HG02798 (cell line): ENCODE results near the gene SKAP1.

Experiments used
- ATAC-seq: cut with Tn5 transposase; IDR thresholded peaks from one replicate; pipeline ENCODE4 v1.9.1; 2021; ENCODE audit warnings: mild to moderate bottlenecking; ENCODE audit not compliant: unreplicated experiment, poor library complexity

Gene SKAP1

GRCh38 chr17:48100160-48100559, 329.9 kb downstream of the SKAP1 start:
- ATAC-seq = no peak

- ATAC-seq = no peak
Observed at GRCh38 chr17:48095611-48096010, 334.4 kb downstream of the SKAP1 start.

- no peak for ATAC-seq
Observed at GRCh38 chr17:48093341-48094045, 336.5 kb downstream of the SKAP1 start.

DNA sequence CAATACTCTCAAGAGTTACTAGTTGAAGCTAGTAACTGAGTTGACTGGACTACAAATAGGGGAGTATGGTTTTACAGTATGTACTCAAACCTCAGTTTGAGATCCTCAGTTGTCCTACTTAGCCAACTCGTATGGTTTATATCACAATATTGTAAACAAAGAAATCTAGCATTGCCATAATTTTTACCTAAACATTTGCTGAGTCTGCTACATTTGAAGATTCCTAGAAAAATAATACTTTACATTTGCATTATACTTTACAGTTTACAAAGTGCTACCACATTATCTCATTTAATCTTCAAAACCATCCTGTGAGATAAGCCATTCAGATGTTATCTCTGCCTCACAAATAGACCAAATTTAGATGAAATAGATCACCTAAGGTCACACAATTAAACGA, 345.1 kb downstream of the SKAP1 start:
- no peak for ATAC-seq
